OCI-LY7 (cell line): Measurements from ENCODE around the gene EPSTI1.

ENCODE experiments used
- EZH2phosphoT487 ChIP-seq: fragments of 200-600 bp; sonication (generic); IDR thresholded peaks from 2 replicates; pipeline ENCODE4 v1.6.1; 2018; ENCODE audit warnings: low read depth, borderline replicate concordance, mild to moderate bottlenecking, mixed run types, antibody characterized with exemption, low read length, moderate library complexity, mixed read lengths
- TF ChIP-seq, protein P1 (sequence below): fragments of 200-600 bp; sonication (generic); conservative IDR thresholded peaks from 2 replicates; pipeline ENCODE4 v1.5.1; 2014; ENCODE audit warnings: mild to moderate bottlenecking, antibody characterized with exemption, low read length, moderate library complexity, mixed read lengths

DNA sequence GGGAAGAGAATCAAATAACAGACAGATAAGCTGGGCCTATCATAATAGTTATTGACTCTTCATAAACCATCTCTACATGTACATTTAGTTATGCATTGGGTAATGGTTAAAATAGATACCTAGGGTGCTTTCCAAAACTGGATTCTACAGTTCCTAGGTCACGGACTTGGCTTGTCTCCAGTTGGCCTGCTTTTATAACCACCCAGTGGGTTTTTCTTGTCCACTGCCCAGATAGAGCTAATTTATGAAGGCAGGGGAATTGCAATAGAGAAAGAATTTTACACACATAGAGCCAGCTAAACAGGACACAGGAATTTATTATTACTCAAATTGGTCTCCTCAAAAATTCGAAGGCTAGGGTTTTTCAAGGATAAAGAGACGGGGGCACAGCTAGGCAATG, 113.3 kb downstream of the EPSTI1 start:
- TF ChIP-seq, protein P1, sequence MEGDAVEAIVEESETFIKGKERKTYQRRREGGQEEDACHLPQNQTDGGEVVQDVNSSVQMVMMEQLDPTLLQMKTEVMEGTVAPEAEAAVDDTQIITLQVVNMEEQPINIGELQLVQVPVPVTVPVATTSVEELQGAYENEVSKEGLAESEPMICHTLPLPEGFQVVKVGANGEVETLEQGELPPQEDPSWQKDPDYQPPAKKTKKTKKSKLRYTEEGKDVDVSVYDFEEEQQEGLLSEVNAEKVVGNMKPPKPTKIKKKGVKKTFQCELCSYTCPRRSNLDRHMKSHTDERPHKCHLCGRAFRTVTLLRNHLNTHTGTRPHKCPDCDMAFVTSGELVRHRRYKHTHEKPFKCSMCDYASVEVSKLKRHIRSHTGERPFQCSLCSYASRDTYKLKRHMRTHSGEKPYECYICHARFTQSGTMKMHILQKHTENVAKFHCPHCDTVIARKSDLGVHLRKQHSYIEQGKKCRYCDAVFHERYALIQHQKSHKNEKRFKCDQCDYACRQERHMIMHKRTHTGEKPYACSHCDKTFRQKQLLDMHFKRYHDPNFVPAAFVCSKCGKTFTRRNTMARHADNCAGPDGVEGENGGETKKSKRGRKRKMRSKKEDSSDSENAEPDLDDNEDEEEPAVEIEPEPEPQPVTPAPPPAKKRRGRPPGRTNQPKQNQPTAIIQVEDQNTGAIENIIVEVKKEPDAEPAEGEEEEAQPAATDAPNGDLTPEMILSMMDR, result no peak
- no peak for TF ChIP-seq EZH2phosphoT487
